Astrocyte (in vitro differentiated cells and primary cell): ENCODE results near the gene CRYAB. TPM values are rescaled to one million over a fixed set of nuclear protein-coding genes. Genes with fewer than 3 reads are reported as not detected.

Experiments used
- DNase-seq: peaks from one replicate; pipeline ENCODE4 v3.0.0-alpha.2; 2010; ENCODE audit warnings: low read depth
- FAIRE-seq: peaks from 2 replicates; lab custom pipeline; 2011; peaks lifted over from hg19 to GRCh38; lab: Jason Lieb, UNC
- H2AFZ ChIP-seq: 2 replicates; pipeline ENCODE4 v1.6.0; 2012; ENCODE audit warnings: low read depth, low read length, inconsistent platforms
- H3K27ac ChIP-seq: 2 replicates; pipeline ENCODE4 v1.5.1; 2011; ENCODE audit warnings: low read depth, low read length, inconsistent platforms
- H3K27me3 ChIP-seq: 2 replicates; pipeline ENCODE4 v1.6.0; 2011; ENCODE audit warnings: low read length, inconsistent platforms; ENCODE audit not compliant: insufficient read depth
- H3K36me3 ChIP-seq: 2 replicates; pipeline ENCODE4 v1.5.1; 2011; ENCODE audit warnings: low read length, inconsistent platforms; ENCODE audit not compliant: insufficient read depth
- H3K4me1 ChIP-seq: 2 replicates; pipeline ENCODE4 v1.5.1; 2011; ENCODE audit warnings: low read length, inconsistent platforms; ENCODE audit not compliant: insufficient read depth
- H3K4me2 ChIP-seq: 2 replicates; pipeline ENCODE4 v1.6.0; 2012; ENCODE audit warnings: low read length, inconsistent platforms
- H3K4me3 ChIP-seq: 2 replicates; pipeline ENCODE4 v1.5.1; 2011; ENCODE audit warnings: low read depth, mild to moderate bottlenecking, low read length, inconsistent platforms; ENCODE audit not compliant: insufficient read depth
- H3K79me2 ChIP-seq: 2 replicates; pipeline ENCODE4 v1.6.0; 2012; ENCODE audit warnings: mild to moderate bottlenecking, low read length, inconsistent platforms; ENCODE audit not compliant: insufficient read depth
- H3K9ac ChIP-seq: 2 replicates; pipeline ENCODE4 v1.6.0; 2012; ENCODE audit warnings: mild to moderate bottlenecking, low read length, inconsistent platforms
- H3K9me3 ChIP-seq: 2 replicates; pipeline ENCODE4 v1.5.1; 2012; ENCODE audit warnings: low read depth, mild to moderate bottlenecking, low read length, inconsistent platforms; ENCODE audit not compliant: insufficient read depth
- H4K20me1 ChIP-seq: 2 replicates; pipeline ENCODE4 v1.6.0; 2012; ENCODE audit warnings: low read length, inconsistent platforms; ENCODE audit not compliant: insufficient read depth
- H3K27ac Mint-ChIP-seq: one replicate; pipeline ENCODE4 v1.8.0; 2021; ENCODE audit warnings: mild to moderate bottlenecking, mixed read lengths; ENCODE audit not compliant: unreplicated experiment
- H3K27me3 Mint-ChIP-seq: one replicate; pipeline ENCODE4 v1.8.0; 2021; ENCODE audit warnings: low read depth, mixed read lengths; ENCODE audit not compliant: unreplicated experiment
- H3K36me3 Mint-ChIP-seq: one replicate; pipeline ENCODE4 v1.8.0; 2021; ENCODE audit warnings: low read depth, mixed read lengths; ENCODE audit not compliant: unreplicated experiment
- H3K4me1 Mint-ChIP-seq: one replicate; pipeline ENCODE4 v1.8.0; 2021; ENCODE audit warnings: low read depth, mixed read lengths; ENCODE audit not compliant: unreplicated experiment
- H3K4me3 Mint-ChIP-seq: one replicate; pipeline ENCODE4 v1.8.0; 2021; ENCODE audit warnings: mild to moderate bottlenecking, moderate library complexity, mixed read lengths; ENCODE audit not compliant: unreplicated experiment
- H3K9me3 Mint-ChIP-seq: one replicate; pipeline ENCODE4 v1.8.0; 2021; ENCODE audit warnings: mild to moderate bottlenecking, mixed read lengths; ENCODE audit not compliant: unreplicated experiment
- EZH2 ChIP-seq: IDR thresholded peaks from 2 replicates; pipeline ENCODE4 v1.6.1; 2012; ENCODE audit warnings: mild to moderate bottlenecking, low read length, inconsistent platforms; ENCODE audit not compliant: insufficient read depth
- total RNA-seq: library from RNA; stranded (reverse); gene quantifications from 2 replicates; pipeline ENCODE4 v1.2.1, GENCODE V29; 2021
- TF ChIP-seq, protein P1 (sequence below): IDR thresholded peaks from 2 replicates; pipeline ENCODE4 v1.5.1; 2011; ENCODE audit warnings: low read depth, mild to moderate bottlenecking, inconsistent platforms, low read length, moderate library complexity; ENCODE audit not compliant: insufficient read depth

CRYAB gene
- total RNA-seq, 1 donor from 2014 or later: 5.7 TPM

DNA sequence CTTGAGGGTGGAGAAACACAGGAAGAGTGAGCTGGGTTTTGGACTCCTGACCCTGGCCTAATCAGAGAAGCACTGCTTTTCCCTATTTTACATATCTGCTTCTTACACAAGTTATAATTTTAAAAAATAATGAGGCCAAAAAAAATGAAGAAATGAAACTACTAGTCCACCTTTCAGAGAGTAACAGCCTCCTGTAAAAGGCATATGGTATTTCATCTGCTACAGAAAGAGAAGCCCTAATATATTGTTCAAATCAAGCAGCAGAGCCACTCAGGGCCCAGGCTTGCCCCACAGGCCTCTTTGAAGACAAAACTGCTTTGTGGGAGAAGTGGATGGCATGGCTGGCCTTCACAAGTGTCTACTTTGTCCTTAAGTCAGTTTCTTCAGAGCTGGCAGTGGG is 35.6 kb upstream of the CRYAB start:
- Mint-ChIP-seq H3K27me3 (no peaks in the 10 kb centered on the region), H3K36me3 (no peaks in the 10 kb centered on the region), H3K4me3 (no peak overlapping the region), H3K4me1 (peaks cover 18% of the 10 kb centered on the region), H3K9me3 (no peaks in the 10 kb centered on the region), H3K27ac (peak overlapping the region; percentile 62)
- no peak overlapping the region for H3K27ac ChIP-seq
- no peak overlapping the region for H3K4me2 ChIP-seq
- no peaks in the 10 kb centered on the region for H3K36me3 ChIP-seq
- no peak for TF ChIP-seq EZH2
- TF ChIP-seq, protein P1, sequence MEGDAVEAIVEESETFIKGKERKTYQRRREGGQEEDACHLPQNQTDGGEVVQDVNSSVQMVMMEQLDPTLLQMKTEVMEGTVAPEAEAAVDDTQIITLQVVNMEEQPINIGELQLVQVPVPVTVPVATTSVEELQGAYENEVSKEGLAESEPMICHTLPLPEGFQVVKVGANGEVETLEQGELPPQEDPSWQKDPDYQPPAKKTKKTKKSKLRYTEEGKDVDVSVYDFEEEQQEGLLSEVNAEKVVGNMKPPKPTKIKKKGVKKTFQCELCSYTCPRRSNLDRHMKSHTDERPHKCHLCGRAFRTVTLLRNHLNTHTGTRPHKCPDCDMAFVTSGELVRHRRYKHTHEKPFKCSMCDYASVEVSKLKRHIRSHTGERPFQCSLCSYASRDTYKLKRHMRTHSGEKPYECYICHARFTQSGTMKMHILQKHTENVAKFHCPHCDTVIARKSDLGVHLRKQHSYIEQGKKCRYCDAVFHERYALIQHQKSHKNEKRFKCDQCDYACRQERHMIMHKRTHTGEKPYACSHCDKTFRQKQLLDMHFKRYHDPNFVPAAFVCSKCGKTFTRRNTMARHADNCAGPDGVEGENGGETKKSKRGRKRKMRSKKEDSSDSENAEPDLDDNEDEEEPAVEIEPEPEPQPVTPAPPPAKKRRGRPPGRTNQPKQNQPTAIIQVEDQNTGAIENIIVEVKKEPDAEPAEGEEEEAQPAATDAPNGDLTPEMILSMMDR: no peak
- FAIRE-seq: no peak
- no peaks in the 10 kb centered on the region for H3K27me3 ChIP-seq
- DNase-seq: no peak
- no peak overlapping the region for H3K9ac ChIP-seq
- no peak overlapping the region for H3K4me3 ChIP-seq
- H2AFZ ChIP-seq: no peak overlapping the region
- H4K20me1 ChIP-seq: no peaks in the 10 kb centered on the region
- H3K79me2 ChIP-seq: peaks cover 4% of the 10 kb centered on the region
- no peaks in the 10 kb centered on the region for H3K9me3 ChIP-seq
- peaks cover 22% of the 10 kb centered on the region for H3K4me1 ChIP-seq

DNA sequence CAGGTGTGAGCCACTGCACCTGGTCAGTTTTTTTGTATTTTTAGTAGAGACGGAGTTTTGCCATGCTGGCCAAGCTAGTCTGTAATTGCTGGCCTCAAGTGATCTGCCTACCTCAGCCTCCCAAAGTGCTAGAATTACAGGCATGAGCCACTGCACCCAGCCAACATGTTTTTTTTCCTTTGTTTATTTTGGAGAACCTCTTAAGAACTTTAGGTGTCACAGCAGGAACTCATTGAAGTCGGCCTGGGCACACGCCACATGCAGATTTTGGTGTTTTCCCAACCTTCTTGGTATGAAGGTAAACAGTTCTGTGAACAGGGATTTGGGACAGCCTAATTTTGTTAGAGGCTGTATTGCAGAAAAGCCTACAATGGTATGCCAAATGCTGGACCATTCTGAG is 34.9 kb upstream of the CRYAB start:
- no peak overlapping the region for H3K4me2 ChIP-seq

DNA sequence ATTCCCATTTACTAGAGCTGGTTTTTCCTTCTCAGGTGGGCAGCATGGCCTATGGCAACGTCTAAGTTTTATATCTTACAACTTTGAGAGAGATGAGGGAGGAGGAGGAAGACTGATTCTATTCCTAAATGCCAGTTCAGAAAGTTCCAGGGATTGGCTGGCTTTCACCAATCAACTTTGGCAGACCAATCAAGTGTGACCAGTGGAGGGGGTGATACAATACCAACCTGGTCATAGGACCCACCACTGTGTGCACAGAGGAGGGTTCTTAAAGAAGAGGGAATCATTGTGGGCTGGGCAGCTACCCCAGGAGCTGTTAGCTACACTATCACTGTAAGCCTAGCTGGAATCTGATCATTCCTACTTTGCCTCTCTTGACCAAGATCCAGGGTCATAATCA is 33.6 kb upstream of the CRYAB start:
- H3K27me3 Mint-ChIP-seq: no peaks in the 10 kb centered on the region
- Histone ChIP-seq H3K9me3 (no peaks in the 10 kb centered on the region), H4K20me1 (no peaks in the 10 kb centered on the region), H3K4me3 (peak overlapping the region; percentile 2), H2AFZ (peak overlapping the region; percentile 9), H3K4me1 (peaks cover 23% of the 10 kb centered on the region), H3K27ac (peak overlapping the region; percentile 86), H3K27me3 (no peaks in the 10 kb centered on the region), H3K36me3 (no peaks in the 10 kb centered on the region), H3K4me2 (peak overlapping the region; percentile 60), H3K79me2 (peaks cover 18% of the 10 kb centered on the region), H3K9ac (peak overlapping the region; percentile 67)
- TF ChIP-seq EZH2: no peak
- TF ChIP-seq, protein P1: no peak
- H3K9me3 Mint-ChIP-seq: no peaks in the 10 kb centered on the region
- H3K27ac Mint-ChIP-seq: peak overlapping the region; percentile 99
- H3K4me3 Mint-ChIP-seq: peak overlapping the region; percentile 11
- peaks cover 22% of the 10 kb centered on the region for H3K4me1 Mint-ChIP-seq
- no peaks in the 10 kb centered on the region for H3K36me3 Mint-ChIP-seq
- no peak for FAIRE-seq
- no peak for DNase-seq

More for the DNA sequence above, 34.9 kb upstream of the CRYAB start:
- H2AFZ ChIP-seq: no peak overlapping the region
- no peak overlapping the region for H3K9ac ChIP-seq
- H3K27ac Mint-ChIP-seq: no peak overlapping the region
- H3K9me3 ChIP-seq: no peaks in the 10 kb centered on the region
- H3K36me3 Mint-ChIP-seq: no peaks in the 10 kb centered on the region
- peaks cover 22% of the 10 kb centered on the region for H3K4me1 ChIP-seq
- DNase-seq: no peak
- no peaks in the 10 kb centered on the region for H3K36me3 ChIP-seq
- no peak for FAIRE-seq
- H3K4me1 Mint-ChIP-seq: peaks cover 18% of the 10 kb centered on the region
- no peak overlapping the region for H3K27ac ChIP-seq
- H3K27me3 Mint-ChIP-seq: no peaks in the 10 kb centered on the region
- no peaks in the 10 kb centered on the region for H3K27me3 ChIP-seq
- no peaks in the 10 kb centered on the region for H3K9me3 Mint-ChIP-seq
- TF ChIP-seq, protein P1: no peak
- TF ChIP-seq EZH2: no peak
- H4K20me1 ChIP-seq: no peaks in the 10 kb centered on the region
- no peak overlapping the region for H3K4me3 ChIP-seq
- H3K79me2 ChIP-seq: peaks cover 10% of the 10 kb centered on the region
- no peak overlapping the region for H3K4me3 Mint-ChIP-seq
